HepG2 (cell line): ENCODE data around the gene PHACTR1. TPM values are rescaled to one million over a fixed set of nuclear protein-coding genes. Genes with fewer than 3 reads are reported as not detected.

Experiments
- BCL3 ChIP-seq: sonication (generic); formaldehyde crosslinking; IDR thresholded peaks from 2 replicates; pipeline ENCODE4 v1.5.1; 2020; ENCODE audit warnings: mild to moderate bottlenecking, missing genetic modification reagents, moderate library complexity
- CREB1 ChIP-seq, 2 experiments: fragments of 450-650 bp in 1 of 2; IDR thresholded peaks; 2 replicates each; pipeline ENCODE4 v1.6.1; 2016 to 2017; ENCODE audit warnings: control low read depth in 1 of 2, mild to moderate bottlenecking in 1 of 2, missing compliant biosample characterization in 1 of 2, missing genetic modification characterization in 1 of 2
- FIP1L1 ChIP-seq: fragments of 200-400 bp; formaldehyde crosslinking; IDR thresholded peaks from 2 replicates; pipeline ENCODE4 v1.6.1; 2018; ENCODE audit warnings: low read depth, mild to moderate bottlenecking, low read length, moderate library complexity, borderline replicate concordance; ENCODE audit not compliant: insufficient read depth
- FOXC1 ChIP-seq: sonication (generic); formaldehyde crosslinking; IDR thresholded peaks from 2 replicates; pipeline ENCODE4 v1.8.0; 2022; ENCODE audit warnings: mild to moderate bottlenecking, missing genetic modification reagents, borderline replicate concordance
- GATA4 ChIP-seq: sonication (generic); IDR thresholded peaks from 2 replicates; pipeline ENCODE4 v1.6.1; 2016; ENCODE audit warnings: antibody characterized with exemption, low read depth, borderline replicate concordance
- GATAD1 ChIP-seq: IDR thresholded peaks from 2 replicates; pipeline ENCODE4 v1.6.1; 2016; ENCODE audit warnings: missing genetic modification reagents, missing compliant biosample characterization
- NR2F2 ChIP-seq: IDR thresholded peaks from 2 replicates; pipeline ENCODE4 v1.6.1; 2012; ENCODE audit warnings: low read depth, inconsistent platforms, borderline replicate concordance
- RFX5 ChIP-seq: IDR thresholded peaks from 2 replicates; pipeline ENCODE4 v1.6.1; 2011; ENCODE audit warnings: low read depth, low read length, improper control_type of control experiment
- THRA ChIP-seq: sonication (generic); formaldehyde crosslinking; IDR thresholded peaks from 2 replicates; pipeline ENCODE4 v1.4.0; 2020; ENCODE audit warnings: missing genetic modification reagents, borderline replicate concordance
- ZBTB4 ChIP-seq: sonication (generic); formaldehyde crosslinking; IDR thresholded peaks from 2 replicates; pipeline ENCODE4 v1.4.0; 2020; ENCODE audit warnings: missing genetic modification reagents, mild to moderate bottlenecking, borderline replicate concordance
- ZFP41 ChIP-seq: sonication (generic); formaldehyde crosslinking; IDR thresholded peaks from 2 replicates; pipeline ENCODE4 v1.4.0; 2020; ENCODE audit warnings: mild to moderate bottlenecking, missing genetic modification reagents, borderline replicate concordance
- ZFP62 ChIP-seq: sonication (generic); formaldehyde crosslinking; IDR thresholded peaks from 2 replicates; pipeline ENCODE4 v1.4.0; 2020; ENCODE audit warnings: missing genetic modification reagents
- ZMAT3 ChIP-seq: sonication (generic); formaldehyde crosslinking; conservative IDR thresholded peaks from 2 replicates; pipeline ENCODE4 v1.7.0; 2021; ENCODE audit warnings: missing genetic modification reagents
- ZNF33A ChIP-seq: sonication (generic); formaldehyde crosslinking; IDR thresholded peaks from 2 replicates; pipeline ENCODE4 v1.5.1; 2020; ENCODE audit warnings: missing genetic modification reagents, mild to moderate bottlenecking, moderate library complexity, borderline replicate concordance
- ZNF451 ChIP-seq: sonication (generic); formaldehyde crosslinking; IDR thresholded peaks from 2 replicates; pipeline ENCODE4 v1.5.0; 2020; ENCODE audit warnings: mild to moderate bottlenecking, missing genetic modification reagents
- polyA plus RNA-seq, 8 experiments: library from polyadenylated mRNA; depleted of rRNA in 3 of 8; stranded (reverse) in 7 of 8; unstranded in 1 of 8; fragments of >200 nt; fragmentation: Illumina TruSeq in 4 of 8; extraction: Trizol in 4 of 8; gene quantifications; 2 replicates each; pipeline versions ENCODE4 v1.2.1 to v1.2.3, GENCODE V29; 2011 to 2016; ENCODE audit warnings: low read depth in 4 of 8, missing spikeins in 1 of 8, mixed read lengths in 1 of 8; ENCODE audit not compliant: insufficient read depth in 1 of 8
- total RNA-seq, 5 experiments: library from RNA; depleted of rRNA; stranded (reverse); fragments of >200 nt; fragmentation: Illumina TruSeq; extraction: Trizol; gene quantifications; 2 replicates each; pipeline ENCODE4 v1.2.3, GENCODE V29; 2016; ENCODE audit warnings: low read depth in 1 of 5
- TF ChIP-seq, protein P1 (sequence below): sonication (generic); formaldehyde crosslinking; conservative IDR thresholded peaks from 2 replicates; pipeline ENCODE4 v1.8.1; 2023; ENCODE audit warnings: missing genetic modification reagents
- TF ChIP-seq, protein P2 (sequence below): sonication (generic); formaldehyde crosslinking; IDR thresholded peaks from 2 replicates; pipeline ENCODE4 v1.4.0; 2020; ENCODE audit warnings: missing genetic modification reagents, mild to moderate bottlenecking, borderline replicate concordance
- TF ChIP-seq, protein P3 (sequence below): sonication (generic); formaldehyde crosslinking; IDR thresholded peaks from 2 replicates; pipeline ENCODE4 v1.4.0; 2020; ENCODE audit warnings: missing genetic modification reagents

The PHACTR1 gene
- total and polyA plus RNA-seq, 2 of the 13 experiments (the other 11 are each of a cell fraction or from before 2014, with no cell fraction given): 0.09 TPM; not detected in 1

DNA sequence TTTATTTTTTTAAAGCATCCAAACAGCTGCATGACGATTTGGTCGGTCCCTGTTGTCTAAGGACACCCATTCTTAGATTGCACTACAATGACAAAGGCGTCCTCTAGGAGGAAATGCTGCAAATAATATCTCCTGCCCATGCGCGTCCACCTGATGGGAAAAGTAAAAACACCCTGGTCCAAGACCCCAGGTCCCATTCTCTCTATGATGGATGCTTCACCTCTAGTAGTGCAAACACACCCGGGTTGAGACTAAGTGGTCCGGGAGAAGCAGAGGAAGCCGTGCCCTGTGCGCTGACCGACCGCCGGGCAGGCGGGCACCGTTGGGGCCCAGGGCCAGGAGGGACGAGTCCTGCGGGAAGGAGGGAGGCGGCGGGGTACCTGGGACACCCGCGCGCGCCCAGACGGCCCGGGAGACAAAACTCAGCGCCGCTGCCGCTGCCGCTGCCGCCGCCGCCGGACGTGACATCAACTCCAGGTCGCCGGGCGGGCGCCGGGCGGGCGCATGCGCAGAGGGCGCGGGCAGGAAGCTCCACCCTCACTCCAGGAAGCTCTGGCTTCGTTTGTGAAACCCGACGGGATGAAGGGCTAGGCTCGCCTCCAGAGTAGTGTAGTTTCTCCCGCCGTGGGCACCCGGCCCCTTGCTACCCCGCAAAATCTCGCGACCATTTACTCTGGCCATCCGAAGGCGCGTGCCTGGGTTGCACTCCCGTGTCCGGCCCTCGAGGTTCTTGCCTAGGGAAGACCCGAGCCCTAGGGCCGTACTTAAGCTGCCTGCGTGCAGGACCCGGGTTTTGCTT, 611.7 kb downstream of the PHACTR1 start, which contains the start of gene TBC1D7 (continued):
- TF ChIP-seq FIP1L1 (peak; percentile 84; the same call in 1 of the 2 replicates), NR2F2 (no peak), GATA4 (peak; percentile 72), ZNF451 (0 out of 2 replicates have a peak, but pooled peaks have one; percentile 77), FOXC1 (CRISPR knock-in tag) (peak; percentile 61), THRA (CRISPR knock-in tag) (0 out of 2 replicates have a peak, but pooled peaks have one; percentile 61), RFX5 (no peak), ZNF33A (CRISPR knock-in tag) (no peak; the same call in 1 of the 2 replicates), BCL3 (no peak), ZFP41 (CRISPR knock-in tag) (peak; percentile 79; the same call in 1 of the 2 replicates), GATAD1 (CRISPR knock-in tag) (peak; percentile 92), CREB1 (IDR thresholded peaks at IDR 0.05) (peak; percentile 45; the same call in 1 of the 2 replicates), CREB1 (CRISPR knock-in tag; IDR thresholded peaks at IDR 0.05) (peak; percentile 75), ZBTB4 (CRISPR knock-in tag) (peak; percentile 68; the same call in 1 of the 2 replicates), ZMAT3 (CRISPR knock-in tag) (peak; percentile 66; the same call in 1 of the 2 replicates), ZFP62 (CRISPR knock-in tag) (no peak)
- TF ChIP-seq, protein P1, sequence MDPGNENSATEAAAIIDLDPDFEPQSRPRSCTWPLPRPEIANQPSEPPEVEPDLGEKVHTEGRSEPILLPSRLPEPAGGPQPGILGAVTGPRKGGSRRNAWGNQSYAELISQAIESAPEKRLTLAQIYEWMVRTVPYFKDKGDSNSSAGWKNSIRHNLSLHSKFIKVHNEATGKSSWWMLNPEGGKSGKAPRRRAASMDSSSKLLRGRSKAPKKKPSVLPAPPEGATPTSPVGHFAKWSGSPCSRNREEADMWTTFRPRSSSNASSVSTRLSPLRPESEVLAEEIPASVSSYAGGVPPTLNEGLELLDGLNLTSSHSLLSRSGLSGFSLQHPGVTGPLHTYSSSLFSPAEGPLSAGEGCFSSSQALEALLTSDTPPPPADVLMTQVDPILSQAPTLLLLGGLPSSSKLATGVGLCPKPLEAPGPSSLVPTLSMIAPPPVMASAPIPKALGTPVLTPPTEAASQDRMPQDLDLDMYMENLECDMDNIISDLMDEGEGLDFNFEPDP: no peak
- TF ChIP-seq, protein P2, sequence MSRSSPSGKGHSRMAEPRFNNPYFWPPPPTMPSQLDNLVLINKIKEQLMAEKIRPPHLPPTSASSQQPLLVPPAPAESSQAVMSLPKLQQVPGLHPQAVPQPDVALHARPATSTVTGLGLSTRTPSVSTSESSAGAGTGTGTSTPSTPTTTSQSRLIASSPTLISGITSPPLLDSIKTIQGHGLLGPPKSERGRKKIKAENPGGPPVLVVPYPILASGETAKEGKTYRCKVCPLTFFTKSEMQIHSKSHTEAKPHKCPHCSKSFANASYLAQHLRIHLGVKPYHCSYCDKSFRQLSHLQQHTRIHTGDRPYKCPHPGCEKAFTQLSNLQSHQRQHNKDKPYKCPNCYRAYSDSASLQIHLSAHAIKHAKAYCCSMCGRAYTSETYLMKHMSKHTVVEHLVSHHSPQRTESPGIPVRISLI (CRISPR knock-in tag): peak; percentile 6; the same call in 1 of the 2 replicates
- TF ChIP-seq, protein P3, sequence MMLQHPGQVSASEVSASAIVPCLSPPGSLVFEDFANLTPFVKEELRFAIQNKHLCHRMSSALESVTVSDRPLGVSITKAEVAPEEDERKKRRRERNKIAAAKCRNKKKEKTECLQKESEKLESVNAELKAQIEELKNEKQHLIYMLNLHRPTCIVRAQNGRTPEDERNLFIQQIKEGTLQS: no peak; the same call in 1 of the 2 replicates
